BLaER1 treated with 17β-estradiol and CSF1 and Interleukin-3, amounts not matched to agents 10 nM and 100 nM (cell line): ENCODE data around the gene CDC37.

Experiments
- H3K27ac ChIP-seq, 11 experiments: shearing (Covaris generic); formaldehyde crosslinking; 2 replicates each; pipeline ENCODE4 v1.8.1; 2022
- H3K27me3 ChIP-seq, 11 experiments: shearing (Covaris generic); formaldehyde crosslinking; 2 replicates each; pipeline ENCODE4 v1.8.1; 2022
- H3K36me3 ChIP-seq, 11 experiments: shearing (Covaris generic); formaldehyde crosslinking; 2 replicates each; pipeline ENCODE4 v1.8.1; 2022
- H3K4me1 ChIP-seq, 10 experiments: shearing (Covaris generic); formaldehyde crosslinking; 2 replicates each; pipeline ENCODE4 v1.8.1; 2022
- H3K4me2 ChIP-seq, 11 experiments: shearing (Covaris generic); formaldehyde crosslinking; 2 replicates each; pipeline ENCODE4 v1.8.1; 2022
- H3K4me3 ChIP-seq, 10 experiments: shearing (Covaris generic); formaldehyde crosslinking; 2 replicates each; pipeline ENCODE4 v1.8.1; 2022
- H3K9ac ChIP-seq, 11 experiments: shearing (Covaris generic); formaldehyde crosslinking; 2 replicates each; pipeline ENCODE4 v1.8.1; 2022
- H3K9me3 ChIP-seq, 11 experiments: shearing (Covaris generic); formaldehyde crosslinking; replicated peaks in 1 of 11; 2 replicates each; pipeline ENCODE4 v1.8.1; 2022
- H4K20me1 ChIP-seq, 11 experiments: shearing (Covaris generic); formaldehyde crosslinking; 2 replicates each; pipeline ENCODE4 v1.8.1; 2022
- Cebpa-rat ChIP-seq, 11 experiments: shearing (Covaris generic); IDR thresholded peaks; 2 replicates each; pipeline ENCODE4 v1.8.1; 2022

CDC37 gene

GRCh38 chr19:10364644-10365043, 38.7 kb downstream of the CDC37 start:
- Histone ChIP-seq H3K4me3 (no peak overlapping the region), H3K9ac (0 out of 22 replicates have a peak overlapping the region, but pooled peaks of 1 of the 11 experiments have one; percentile 31), H3K4me1 (peaks cover 0 to 8% (median 2%) of the 10 kb centered on the region in 10 experiments; a peak in 4 of 20 replicates), H3K36me3 (peaks cover 89 to 100% (median 100%) of the 10 kb centered on the region in 11 experiments), H3K4me2 (no peak overlapping the region), H3K27ac (no peak overlapping the region), H3K27me3 (no peaks in the 10 kb centered on the region), H3K9me3 (peaks cover 0 to 15% (median 0%) of the 10 kb centered on the region in 11 experiments; a peak in 6 of 22 replicates), H4K20me1 (peaks cover 0 to 63% (median 17%) of the 10 kb centered on the region in 11 experiments; a peak in 15 of 22 replicates)
- TF ChIP-seq Cebpa-rat (IDR thresholded peaks at IDR 0.05): no peak

DNA sequence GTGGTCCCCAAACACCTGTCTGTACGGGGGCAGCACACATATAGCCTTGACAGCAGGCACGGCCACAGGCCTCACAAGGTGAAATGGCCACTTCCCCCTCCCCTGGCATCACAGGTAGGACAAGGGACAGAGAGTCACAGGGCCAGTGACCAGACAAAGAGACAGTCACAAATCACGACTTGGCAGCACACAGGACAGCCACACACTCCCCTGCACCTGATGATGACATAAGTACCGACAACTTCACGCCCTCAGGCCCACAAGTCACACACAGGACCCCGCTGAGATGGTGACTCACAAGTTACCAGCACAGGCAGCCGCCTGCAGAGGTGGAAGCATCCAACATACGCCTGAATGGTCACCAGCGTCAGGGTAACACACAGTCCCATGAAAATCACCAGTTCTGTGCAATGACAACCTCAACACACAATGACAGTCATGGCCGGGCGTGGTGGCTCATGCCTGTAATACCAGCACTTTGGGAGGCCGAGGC, 39.5 kb downstream of the CDC37 start:
- TF ChIP-seq Cebpa-rat (IDR thresholded peaks at IDR 0.05): no peak
- Histone ChIP-seq H3K36me3 (peaks cover 88 to 100% (median 100%) of the 10 kb centered on the region in 11 experiments), H3K4me1 (peaks cover 0 to 8% (median 2%) of the 10 kb centered on the region in 10 experiments; a peak in 4 of 20 replicates), H3K4me2 (no peak overlapping the region), H3K27me3 (no peaks in the 10 kb centered on the region), H3K27ac (no peak overlapping the region), H3K9ac (no peak overlapping the region), H3K9me3 (peaks cover 0 to 9% (median 0%) of the 10 kb centered on the region in 11 experiments; a peak in 6 of 22 replicates), H3K4me3 (no peak overlapping the region), H4K20me1 (peaks cover 0 to 63% (median 16%) of the 10 kb centered on the region in 11 experiments; a peak in 14 of 22 replicates)

GRCh38 chr19:10362259-10362658, 41.1 kb downstream of the CDC37 start:
- TF ChIP-seq Cebpa-rat (IDR thresholded peaks at IDR 0.05): no peak
- Histone ChIP-seq H3K27me3 (no peaks in the 10 kb centered on the region), H3K27ac (no peak overlapping the region), H3K4me1 (no peaks in the 10 kb centered on the region), H3K4me3 (no peak overlapping the region), H4K20me1 (peaks cover 0 to 64% (median 12%) of the 10 kb centered on the region in 11 experiments; a peak in 13 of 22 replicates), H3K4me2 (no peak overlapping the region), H3K36me3 (peaks cover 88 to 100% (median 100%) of the 10 kb centered on the region in 11 experiments), H3K9me3 (no peaks in the 10 kb centered on the region), H3K9ac (no peak overlapping the region)

GRCh38 chr19:10361569-10362011, 41.8 kb downstream of the CDC37 start:
- Histone ChIP-seq H3K27ac (no peak overlapping the region), H3K4me2 (no peak overlapping the region), H3K4me1 (no peaks in the 10 kb centered on the region), H3K36me3 (peaks cover 88 to 100% (median 100%) of the 10 kb centered on the region in 11 experiments), H3K27me3 (no peaks in the 10 kb centered on the region), H4K20me1 (peaks cover 0 to 65% (median 13%) of the 10 kb centered on the region in 11 experiments; a peak in 13 of 22 replicates), H3K4me3 (no peak overlapping the region), H3K9ac (no peak overlapping the region), H3K9me3 (no peaks in the 10 kb centered on the region)
- no peak for TF ChIP-seq Cebpa-rat (IDR thresholded peaks at IDR 0.05)

DNA sequence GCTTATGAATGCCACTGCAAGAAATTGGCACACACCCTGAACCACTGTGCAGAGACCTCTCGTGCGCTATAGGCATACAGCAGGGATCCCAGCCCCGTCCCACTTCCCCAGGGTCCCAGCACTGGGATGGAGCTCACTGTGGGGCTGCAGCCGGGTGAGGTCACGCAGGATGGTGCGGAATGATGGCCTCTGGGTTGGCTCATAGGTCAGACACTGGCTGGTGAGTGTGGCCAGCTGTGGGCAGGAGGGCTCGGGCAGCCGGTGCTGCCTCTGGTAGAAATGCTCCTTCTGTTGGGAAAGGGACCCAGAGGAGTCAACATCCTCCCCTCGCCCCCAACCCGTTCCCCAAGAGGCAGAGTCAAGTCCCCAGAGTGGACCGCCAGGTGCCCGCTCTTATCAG, 46.9 kb downstream of the CDC37 start:
- Histone ChIP-seq H3K4me3 (no peak overlapping the region), H3K4me1 (no peaks in the 10 kb centered on the region), H3K27ac (no peak overlapping the region), H3K36me3 (peaks cover 84 to 100% (median 97%) of the 10 kb centered on the region in 11 experiments), H3K4me2 (no peak overlapping the region), H3K9me3 (peaks cover 0 to 6% (median 0%) of the 10 kb centered on the region in 11 experiments; a peak in 1 of 22 replicates), H3K27me3 (no peaks in the 10 kb centered on the region), H4K20me1 (peaks cover 0 to 41% (median 0%) of the 10 kb centered on the region in 11 experiments; a peak in 6 of 22 replicates), H3K9ac (no peak overlapping the region)
- TF ChIP-seq Cebpa-rat (IDR thresholded peaks at IDR 0.05): no peak

DNA sequence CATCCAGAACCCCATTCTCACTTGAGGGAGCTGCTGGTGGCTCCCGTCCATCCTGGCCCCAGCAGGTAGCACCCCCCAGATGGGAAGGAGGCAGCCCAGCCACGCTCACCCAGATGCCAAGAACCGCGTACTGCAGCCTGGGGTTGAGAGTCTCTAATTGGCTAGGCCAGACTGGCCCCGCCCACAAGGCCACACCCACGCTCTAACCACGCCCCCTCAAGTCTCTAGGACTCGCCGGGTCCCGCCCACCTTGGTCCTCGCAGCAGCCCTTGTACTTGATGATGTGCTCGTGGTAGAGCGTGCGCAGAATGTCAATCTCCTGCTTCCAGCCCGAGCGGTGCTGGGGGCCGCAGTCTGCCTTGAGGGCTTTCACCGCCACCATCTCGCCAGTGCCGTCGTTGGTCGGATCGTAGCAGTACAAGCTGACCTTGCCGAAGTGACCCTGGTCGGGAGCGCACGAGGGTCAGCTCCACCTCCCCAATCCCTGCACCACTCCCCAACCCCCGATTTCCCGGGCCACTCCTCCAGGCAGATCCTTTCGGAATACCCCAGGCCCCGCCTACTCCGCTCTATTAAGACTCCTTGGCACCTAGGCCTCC, 49.5 kb downstream of the CDC37 start:
- Histone ChIP-seq H3K4me3 (no peak overlapping the region), H3K27me3 (0 out of 22 replicates have a peak, but pooled peaks cover 0 to 3% (median 0%) of the 10 kb centered on the region in 11 experiments), H3K9ac (no peak overlapping the region), H3K9me3 (peaks cover 0 to 6% (median 0%) of the 10 kb centered on the region in 11 experiments; a peak in 1 of 22 replicates), H3K36me3 (peaks cover 88 to 100% (median 96%) of the 10 kb centered on the region in 11 experiments), H3K4me2 (no peak overlapping the region), H3K27ac (no peak overlapping the region), H4K20me1 (peaks cover 0 to 34% (median 0%) of the 10 kb centered on the region in 11 experiments; a peak in 6 of 22 replicates), H3K4me1 (no peaks in the 10 kb centered on the region)
- no peak for TF ChIP-seq Cebpa-rat (IDR thresholded peaks at IDR 0.05)

DNA sequence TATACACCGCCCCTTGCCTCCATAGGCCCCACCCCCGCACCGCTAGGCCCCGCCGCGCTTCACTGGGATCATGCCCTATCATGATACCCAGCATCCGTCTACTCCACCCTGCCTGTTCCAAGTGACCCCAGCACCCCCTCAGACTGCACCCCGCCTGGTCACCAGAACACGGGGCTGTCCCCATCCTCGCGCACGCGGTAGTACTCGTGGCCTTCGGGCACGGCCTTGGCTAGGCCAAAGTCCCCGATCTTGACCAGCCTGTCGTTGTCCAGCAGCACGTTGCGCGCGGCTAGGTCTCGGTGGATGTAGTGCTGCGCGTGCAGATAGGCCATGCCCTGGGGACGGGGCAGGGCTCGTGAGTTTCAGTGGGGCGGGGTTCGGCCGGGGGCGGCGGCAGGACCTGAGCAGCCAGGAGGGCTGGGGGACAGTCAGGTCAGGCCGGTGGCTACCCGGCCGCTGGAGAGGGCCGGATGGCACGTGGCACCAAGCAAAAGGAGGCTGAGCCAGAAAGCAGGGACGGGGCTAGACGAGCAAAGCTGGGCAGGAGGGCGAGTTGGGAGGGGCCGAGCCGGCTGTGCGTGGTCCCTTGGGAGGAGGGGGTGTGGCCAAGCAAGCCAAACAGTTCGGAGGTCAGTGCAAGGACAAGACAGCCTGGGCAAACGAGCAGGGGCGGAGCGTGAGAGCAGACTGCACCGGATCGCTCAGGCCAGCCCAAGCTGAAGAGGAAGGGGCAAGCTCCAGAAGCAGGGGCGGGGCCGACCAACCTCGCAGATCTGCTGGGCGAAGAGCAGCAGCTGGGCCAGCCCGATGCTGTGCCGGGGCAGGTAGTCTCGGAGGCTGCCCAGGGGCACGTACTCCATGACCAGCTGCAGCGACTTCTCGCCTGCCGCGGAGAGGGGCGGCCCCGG, 50.3 kb downstream of the CDC37 start:
- Histone ChIP-seq H3K4me1 (0 out of 20 replicates have a peak, but pooled peaks cover 0 to under 1% (median 0%) of the 10 kb centered on the region in 10 experiments), H3K27ac (no peak overlapping the region), H3K9me3 (peaks cover 0 to 6% (median 0%) of the 10 kb centered on the region in 11 experiments; a peak in 1 of 22 replicates), H3K4me2 (no peak overlapping the region), H3K36me3 (peaks cover 80 to 95% (median 89%) of the 10 kb centered on the region in 11 experiments), H3K27me3 (0 out of 22 replicates have a peak, but pooled peaks cover 0 to 3% (median 0%) of the 10 kb centered on the region in 11 experiments), H3K4me3 (no peak overlapping the region), H3K9ac (no peak overlapping the region), H4K20me1 (peaks cover 0 to 34% (median 0%) of the 10 kb centered on the region in 11 experiments; a peak in 6 of 22 replicates)
- TF ChIP-seq Cebpa-rat (IDR thresholded peaks at IDR 0.05): no peak

DNA sequence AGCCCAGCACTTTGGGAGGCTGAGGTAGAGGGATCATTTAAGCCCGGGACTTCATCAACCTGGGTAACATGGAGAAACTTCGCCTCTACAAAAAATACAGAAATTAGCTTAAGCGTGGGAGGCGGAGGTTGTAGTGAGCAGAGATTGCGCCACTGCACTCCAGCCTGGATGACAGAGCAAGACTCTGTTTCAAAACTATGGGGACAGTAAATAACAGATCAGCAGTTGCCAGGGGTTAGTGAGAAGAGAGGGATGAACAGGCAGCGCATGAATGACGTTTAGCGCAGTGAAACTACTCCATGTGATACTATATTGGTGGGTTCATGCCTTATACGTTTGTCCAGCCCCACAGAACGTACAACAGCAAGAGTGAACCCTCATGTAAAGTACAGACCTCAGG, 56.8 kb downstream of the CDC37 start:
- H3K4me2 ChIP-seq: peak overlapping the region in 6 of 11 experiments; percentile 12 to 73 (median 58); a peak in 14 of 22 replicates
- peak overlapping the region in 7 of 11 experiments; percentile 0 to 71 (median 60); a peak in 12 of 22 replicates for H3K27ac ChIP-seq
- H3K9me3 ChIP-seq: no peaks in the 10 kb centered on the region
- 0 out of 22 replicates have a peak, but pooled peaks cover 0 to 3% (median 0%) of the 10 kb centered on the region in 11 experiments for H3K27me3 ChIP-seq
- H3K9ac ChIP-seq: peak overlapping the region in 6 of 11 experiments; percentile 2 to 47 (median 40); a peak in 10 of 22 replicates
- no peak overlapping the region for H3K4me3 ChIP-seq
- no peaks in the 10 kb centered on the region for H4K20me1 ChIP-seq
- peaks cover 20 to 31% (median 27%) of the 10 kb centered on the region in 11 experiments for H3K36me3 ChIP-seq
- peak in 5 of 11 experiments; percentile 33 to 79 (median 43); a peak in 5 of 22 replicates for TF ChIP-seq Cebpa-rat (IDR thresholded peaks at IDR 0.05)
- peaks cover 0 to 36% (median 18%) of the 10 kb centered on the region in 10 experiments; a peak in 13 of 20 replicates for H3K4me1 ChIP-seq
